ENCODE data around the gene NAV2.

GRCh38 chr11:19693146-19693545, 19.5 kb upstream of the NAV2 start:
- TF ChIP-seq, protein P1, sequence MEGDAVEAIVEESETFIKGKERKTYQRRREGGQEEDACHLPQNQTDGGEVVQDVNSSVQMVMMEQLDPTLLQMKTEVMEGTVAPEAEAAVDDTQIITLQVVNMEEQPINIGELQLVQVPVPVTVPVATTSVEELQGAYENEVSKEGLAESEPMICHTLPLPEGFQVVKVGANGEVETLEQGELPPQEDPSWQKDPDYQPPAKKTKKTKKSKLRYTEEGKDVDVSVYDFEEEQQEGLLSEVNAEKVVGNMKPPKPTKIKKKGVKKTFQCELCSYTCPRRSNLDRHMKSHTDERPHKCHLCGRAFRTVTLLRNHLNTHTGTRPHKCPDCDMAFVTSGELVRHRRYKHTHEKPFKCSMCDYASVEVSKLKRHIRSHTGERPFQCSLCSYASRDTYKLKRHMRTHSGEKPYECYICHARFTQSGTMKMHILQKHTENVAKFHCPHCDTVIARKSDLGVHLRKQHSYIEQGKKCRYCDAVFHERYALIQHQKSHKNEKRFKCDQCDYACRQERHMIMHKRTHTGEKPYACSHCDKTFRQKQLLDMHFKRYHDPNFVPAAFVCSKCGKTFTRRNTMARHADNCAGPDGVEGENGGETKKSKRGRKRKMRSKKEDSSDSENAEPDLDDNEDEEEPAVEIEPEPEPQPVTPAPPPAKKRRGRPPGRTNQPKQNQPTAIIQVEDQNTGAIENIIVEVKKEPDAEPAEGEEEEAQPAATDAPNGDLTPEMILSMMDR (conservative IDR thresholded peaks at IDR 0.05 in 1 of 2, IDR thresholded peaks at IDR 0.05 in 1 of 2; ENCODE audit: extremely low read depth in 1 of 2, insufficient read depth in 1 of 2, low read depth in 1 of 2, low read length in 2 of 2), result no peak
- no peak for TF ChIP-seq EZH2 (IDR thresholded peaks at IDR 0.05; ENCODE audit: borderline replicate concordance, low read length)
